ENCODE data around the gene RABL2A.
"Not testable (repeated sequence)": the region's sequence is repeated elsewhere in the genome, so short reads cannot be mapped to it uniquely, and the experiment has no call there.

RABL2A gene

DNA sequence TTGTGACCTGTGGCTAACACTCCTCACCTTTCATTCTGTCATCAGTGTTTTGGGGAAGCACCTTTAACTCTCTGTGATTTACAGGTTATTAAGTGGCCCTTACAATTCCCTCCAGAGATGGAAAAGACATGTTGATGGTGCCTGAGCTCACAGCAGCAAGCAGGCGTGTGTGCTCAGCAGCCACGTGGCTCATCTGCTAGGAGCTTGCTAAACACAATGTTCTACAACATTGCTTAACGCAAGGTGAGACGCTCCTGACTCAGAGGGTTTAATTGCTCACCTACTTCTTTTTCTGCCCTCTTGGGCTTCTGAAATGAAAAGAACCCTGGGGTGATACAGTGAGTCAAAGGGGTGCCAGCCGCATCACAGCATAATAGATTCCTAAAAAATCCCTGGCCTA, 6.1 kb upstream of the RABL2A start:
- DNase-seq = not testable (repeated sequence)

GRCh38 chr2:113625906-113626305, 1.2 kb upstream of the RABL2A start:
- DNase-seq = not testable (repeated sequence)

GRCh38 chr2:113632849-113633345, 5.8 kb downstream of the RABL2A start:
- DNase-seq = not testable (repeated sequence)

- not testable (repeated sequence) for DNase-seq
Observed at GRCh38 chr2:113635358-113635757, 8.3 kb downstream of the RABL2A start.

GRCh38 chr2:113636226-113636625, 9.2 kb downstream of the RABL2A start:
- DNase-seq = not testable (repeated sequence)

GRCh38 chr2:113638084-113638483, 11.0 kb downstream of the RABL2A start:
- not testable (repeated sequence) for DNase-seq

DNA sequence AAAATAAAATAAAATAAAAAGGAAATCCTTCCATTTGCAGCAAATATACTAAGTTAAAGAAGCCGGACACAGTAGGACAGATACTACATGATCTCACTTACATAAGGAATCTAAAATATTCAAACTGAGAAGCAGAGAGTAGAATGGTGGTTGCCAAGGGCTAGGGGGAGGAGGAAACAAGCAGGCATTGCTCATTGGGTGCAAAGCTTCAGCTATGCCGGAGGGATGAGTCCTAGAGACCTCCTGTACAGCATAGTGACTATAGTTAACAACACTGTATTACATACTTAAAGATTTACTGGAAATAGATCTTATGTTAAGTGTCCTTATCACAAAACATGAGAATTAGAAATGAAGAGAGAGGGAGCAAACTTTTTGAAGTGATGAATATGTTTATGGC, 19.2 kb downstream of the RABL2A start:
- DNase-seq = not testable (repeated sequence)

GRCh38 chr2:113650834-113651815, 24.1 kb downstream of the RABL2A start:
- DNase-seq = not testable (repeated sequence)

DNA sequence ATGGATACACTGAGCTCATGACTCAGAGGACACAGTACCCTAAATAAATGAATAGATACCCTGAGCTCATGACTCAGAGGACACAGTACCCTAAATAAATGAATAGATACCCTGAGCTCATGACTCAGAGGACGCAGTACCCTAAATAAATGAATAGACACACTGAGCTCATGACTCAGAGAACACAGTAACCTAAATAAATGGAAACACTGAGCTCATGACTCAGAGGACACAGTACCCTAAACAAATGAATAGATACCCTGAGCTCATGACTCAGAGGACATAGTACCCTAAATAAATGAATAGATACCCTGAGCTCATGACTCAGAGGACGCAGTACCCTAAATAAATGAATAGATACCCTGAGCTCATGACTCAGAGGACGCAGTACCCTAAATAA, 25.5 kb downstream of the RABL2A start:
- DNase-seq = not testable (repeated sequence)

- DNase-seq = peak; percentile 18
Observed at GRCh38 chr2:113656031-113656624, 29.1 kb downstream of the RABL2A start.

GRCh38 chr2:113657735-113658134, 30.7 kb downstream of the RABL2A start:
- DNase-seq = not testable (repeated sequence)

DNA sequence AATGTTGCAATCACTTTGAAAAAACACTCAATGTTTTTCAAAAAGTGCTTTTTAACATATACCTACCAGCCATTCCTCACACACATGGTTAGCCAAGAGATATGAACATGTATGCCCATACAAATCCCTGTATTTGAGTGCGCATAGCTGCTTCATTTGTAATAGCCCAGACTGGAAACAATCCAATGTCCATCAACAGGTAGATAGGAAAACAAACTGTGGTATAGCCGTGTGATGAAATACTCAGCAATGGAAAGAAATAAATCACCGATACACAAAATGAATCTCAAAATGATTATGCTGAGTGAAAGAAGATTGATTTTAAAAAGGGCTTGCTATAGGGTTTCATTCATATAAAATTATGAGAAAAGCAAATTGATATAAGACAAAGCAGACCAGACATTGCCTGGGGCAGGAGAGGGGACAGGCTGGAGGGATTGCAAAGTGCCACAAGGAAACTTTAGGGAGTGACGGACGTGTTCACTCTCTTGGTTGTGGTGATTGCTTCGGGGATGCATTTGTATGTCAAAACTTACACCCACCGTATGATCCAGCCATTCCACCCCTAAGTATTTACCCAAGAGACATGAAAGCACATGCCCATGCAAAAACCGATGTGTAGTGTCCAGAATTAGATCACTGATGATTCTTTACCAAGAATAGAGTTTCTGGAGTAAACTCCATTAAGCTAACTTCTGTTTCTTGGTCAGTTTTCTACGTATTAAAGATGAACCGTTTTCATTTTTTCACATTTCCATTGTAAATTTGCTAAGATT, 36.4 kb downstream of the RABL2A start:
- DNase-seq = not testable (repeated sequence)

GRCh38 chr2:113664761-113665533, 37.9 kb downstream of the RABL2A start:
- not testable (repeated sequence) for DNase-seq

DNA sequence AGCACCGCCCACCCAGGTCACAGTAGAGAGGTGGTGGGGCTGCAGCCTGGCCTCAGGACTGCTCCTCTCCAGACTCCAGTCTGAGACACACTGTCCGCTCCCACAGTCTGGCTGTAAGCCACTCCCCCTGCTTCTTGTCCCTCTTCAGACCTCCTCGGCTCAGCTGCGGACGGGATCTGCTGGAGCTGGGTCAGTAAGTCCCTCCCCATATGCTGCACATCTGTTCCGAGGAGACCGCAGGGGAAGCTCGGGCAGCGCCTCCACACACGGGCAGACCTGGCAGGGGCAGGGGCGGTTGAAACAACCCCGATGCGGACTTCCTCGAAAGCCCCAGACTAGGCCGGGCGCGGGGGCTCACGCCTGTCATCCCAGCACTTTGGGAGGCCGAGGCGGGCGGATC, 41.9 kb downstream of the RABL2A start:
- DNase-seq = not testable (repeated sequence)

- no peak for DNase-seq
Observed at GRCh38 chr2:113672326-113672932, 45.4 kb downstream of the RABL2A start.

DNA sequence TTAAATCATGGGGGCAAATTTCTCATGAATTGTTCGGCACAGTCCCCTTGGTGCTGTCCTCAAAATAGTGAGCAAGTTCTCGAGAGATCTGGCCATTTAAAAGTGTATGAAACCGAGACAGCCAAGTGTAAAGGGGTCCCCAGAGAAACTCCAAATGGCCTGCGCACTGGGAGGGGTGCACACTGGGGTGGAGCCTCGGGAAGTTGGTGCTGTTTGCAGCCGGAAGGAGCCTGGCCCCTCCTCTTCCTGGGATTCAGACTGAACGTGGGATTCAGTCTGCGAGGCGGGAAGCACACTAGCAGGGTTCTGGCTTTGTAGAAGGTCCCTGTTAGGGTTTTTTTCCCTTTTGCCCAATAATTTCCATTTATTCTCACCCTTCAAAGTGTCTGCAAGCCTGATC, 48.8 kb downstream of the RABL2A start:
- no peak for DNase-seq

DNA sequence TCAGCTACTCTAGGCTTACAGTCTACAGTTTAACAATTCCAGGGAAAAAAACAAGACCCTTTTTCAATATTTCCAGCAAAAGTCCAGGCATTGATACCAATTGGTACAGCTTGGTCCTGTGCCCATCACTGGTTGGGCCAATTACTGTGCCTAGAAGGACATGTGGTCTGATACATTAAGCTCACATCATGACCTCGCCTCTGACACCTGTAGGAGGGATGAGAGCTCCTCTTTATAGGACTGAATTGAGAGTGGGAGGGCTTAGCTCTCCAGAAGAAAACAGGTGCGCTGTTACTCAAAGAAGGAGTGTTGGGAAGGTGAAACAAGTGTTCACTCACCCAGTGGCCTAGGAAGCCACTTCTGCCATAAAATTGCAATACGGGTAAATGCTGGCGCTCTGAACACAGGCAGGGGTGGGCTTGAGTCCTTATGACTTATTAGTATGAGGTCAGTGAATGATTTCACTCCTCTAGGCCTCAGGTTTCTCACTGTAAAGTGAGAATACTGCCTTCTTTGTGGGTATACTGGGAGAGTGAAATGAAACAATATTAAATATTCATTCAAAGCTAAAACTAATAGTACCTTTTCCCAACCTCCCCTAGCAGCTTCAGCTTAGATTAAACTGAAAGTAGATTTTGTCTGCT, 49.7 kb downstream of the RABL2A start:
- no peak for DNase-seq

DNA sequence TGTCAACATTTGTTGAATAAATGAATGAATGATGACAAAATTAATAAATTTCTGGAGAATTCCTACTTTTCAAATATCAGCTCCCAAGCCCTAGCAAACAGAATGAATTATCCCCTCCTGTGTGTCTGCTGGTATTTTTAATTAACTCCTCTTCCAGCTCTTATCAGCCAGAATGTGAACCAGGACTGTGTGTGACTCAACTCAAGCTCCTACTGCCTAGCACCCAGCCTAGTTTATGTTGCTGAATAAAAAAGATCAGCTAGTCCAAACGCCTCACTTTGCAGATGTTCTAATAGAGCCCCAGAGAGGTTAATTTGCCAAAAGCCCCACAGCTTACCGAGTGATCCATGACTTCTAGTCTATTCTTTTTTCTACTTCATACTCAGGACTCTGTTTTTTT, 50.3 kb downstream of the RABL2A start:
- no peak for DNase-seq

- peak; percentile 13 for DNase-seq
Observed at GRCh38 chr2:113679457-113679856, 52.4 kb downstream of the RABL2A start.

DNA sequence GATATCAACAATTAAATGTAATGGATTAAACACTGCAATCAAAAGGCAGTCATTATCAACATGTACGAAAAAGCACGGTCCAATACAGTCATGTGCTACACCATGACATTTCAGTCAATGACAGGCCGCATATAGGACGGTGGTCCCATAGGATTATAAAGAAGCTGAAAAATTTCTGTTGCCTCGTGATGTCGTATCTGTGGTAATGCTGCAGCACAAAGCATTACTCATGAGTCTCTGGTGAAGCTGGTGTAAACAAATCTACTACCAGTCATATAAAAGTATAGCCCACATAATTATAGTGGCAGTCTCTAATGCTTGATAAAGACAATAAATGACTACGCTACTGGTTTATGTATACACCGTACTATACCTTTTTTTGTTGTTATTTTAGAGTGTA, 58.4 kb downstream of the RABL2A start:
- DNase-seq = no peak

DNA sequence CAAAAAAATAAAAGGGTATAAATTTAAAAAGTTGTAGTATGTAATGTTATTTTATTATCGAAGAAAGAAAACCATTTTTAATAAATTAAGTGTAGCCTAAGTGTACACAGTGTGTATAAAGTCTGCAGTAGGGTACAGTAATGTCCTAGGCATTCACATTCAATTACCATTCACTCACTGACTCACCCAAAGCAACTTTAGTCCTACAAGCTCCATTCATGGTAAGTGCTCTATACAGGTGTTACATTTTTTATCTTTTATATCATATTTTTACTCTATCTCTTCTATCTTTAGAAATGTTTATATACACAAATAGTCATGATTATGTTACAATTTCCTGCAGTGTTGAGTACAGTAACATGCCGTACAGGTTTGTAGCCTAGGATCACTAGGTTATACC, 59.5 kb downstream of the RABL2A start:
- DNase-seq = no peak
